HG03432 (cell line): Measurements from ENCODE around the gene TBL1Y.
"Not testable (repeated sequence)": the region's sequence is repeated elsewhere in the genome, so short reads cannot be mapped to it uniquely, and the experiment has no call there.

ENCODE experiments used
- ATAC-seq: cut with Tn5 transposase; IDR thresholded peaks from one replicate; pipeline ENCODE4 v1.9.1; 2021; ENCODE audit warnings: mild to moderate bottlenecking, moderate library complexity; ENCODE audit not compliant: unreplicated experiment

Gene TBL1Y

DNA sequence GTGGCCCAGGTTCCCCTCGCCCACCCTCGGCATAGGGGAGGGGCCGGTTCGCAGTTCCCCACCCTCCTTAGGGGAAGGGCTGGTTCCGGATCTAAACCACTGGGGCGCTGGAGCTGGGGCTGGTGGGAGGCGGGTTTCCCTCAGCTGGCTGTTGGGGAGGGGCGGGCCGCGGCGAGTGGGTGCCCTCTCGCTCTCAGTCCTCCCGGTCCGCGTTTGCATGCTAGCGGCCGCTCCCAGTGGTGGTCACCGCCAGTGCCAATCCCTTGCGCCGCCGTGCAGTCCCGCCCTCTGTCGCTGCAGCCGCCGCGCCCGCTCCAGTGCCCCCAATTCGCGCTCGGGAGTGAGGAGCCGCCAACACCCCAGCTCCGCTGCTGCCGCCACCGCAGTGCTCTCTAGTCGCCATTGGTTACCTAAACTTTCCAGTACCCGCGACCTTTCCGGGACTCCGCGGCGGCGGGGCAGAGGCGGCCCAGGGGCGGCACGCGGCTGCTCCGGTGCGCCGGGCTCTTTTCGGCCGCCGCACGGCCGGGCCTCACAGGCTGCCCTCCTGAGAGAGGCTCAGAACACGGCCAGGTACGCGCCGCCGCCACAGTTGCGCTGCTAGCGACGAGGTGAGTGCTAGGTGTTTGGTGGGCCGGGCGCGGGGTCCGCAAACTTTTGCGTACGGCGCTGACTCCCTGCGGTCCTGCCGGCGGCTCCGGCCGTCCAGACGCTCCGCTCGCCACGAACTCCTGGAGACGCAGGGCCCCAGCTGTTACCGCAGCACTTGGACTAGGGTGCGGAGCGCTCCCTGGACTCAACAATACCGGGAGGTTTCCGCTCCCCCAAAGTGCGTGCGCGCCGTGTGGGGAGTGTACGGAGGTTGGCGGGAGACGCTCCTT lies at the start of gene TBL1Y:
Gene TBL1Y (plus strand): TSS at position 326 of the 881 bp plus-strand sequence. CDS start 114,388 bp downstream, outside the sequence.
- no peak for ATAC-seq

DNA sequence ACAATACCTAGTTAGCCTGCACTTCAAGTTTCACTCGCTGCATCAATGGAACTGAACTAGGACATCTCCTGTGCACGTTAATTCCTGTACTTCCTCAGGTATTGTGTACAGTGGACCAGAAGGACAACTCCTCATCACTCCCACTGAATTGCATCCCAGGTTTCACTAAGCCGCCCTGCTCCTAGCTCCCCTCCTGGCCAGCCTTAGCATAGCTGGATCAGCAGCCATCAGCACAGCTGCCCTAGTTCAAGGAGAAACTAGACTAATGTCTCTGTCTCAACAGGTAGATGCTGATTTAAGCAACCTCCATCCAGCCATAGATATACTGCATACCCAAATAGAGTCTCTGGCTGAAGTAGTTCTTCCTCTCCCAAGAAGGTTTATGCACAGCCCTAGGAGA lies 16.0 kb upstream of the TBL1Y start:
- ATAC-seq, result no peak

- no peak for ATAC-seq
Observed at GRCh38 chrY:6895236-6895635, 15.3 kb upstream of the TBL1Y start.

GRCh38 chrY:6902116-6902515 lies 8.4 kb upstream of the TBL1Y start:
- ATAC-seq, result not testable (repeated sequence)

DNA sequence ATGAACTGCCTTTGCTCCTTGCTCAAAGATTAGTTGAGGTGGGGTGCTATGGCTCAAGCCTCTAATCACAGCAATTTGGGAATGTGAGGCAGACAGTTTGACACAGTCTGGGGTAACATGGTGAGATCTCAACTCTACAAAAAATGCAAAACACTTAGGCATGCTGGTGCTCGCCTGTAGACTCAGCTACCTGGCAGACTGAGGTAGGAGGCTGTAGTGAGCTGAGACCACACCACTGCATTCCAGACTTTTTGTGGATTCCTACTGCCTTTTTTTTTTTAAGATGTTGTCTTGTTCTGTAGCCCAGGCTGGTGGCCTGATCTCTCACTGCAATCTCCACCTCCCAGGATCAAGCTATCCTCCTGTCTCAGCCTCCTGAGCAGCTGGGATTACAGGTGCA lies 2.9 kb upstream of the TBL1Y start:
- no peak for ATAC-seq

- ATAC-seq, result not testable (repeated sequence)
Observed at GRCh38 chrY:6908021-6908420, 2.5 kb upstream of the TBL1Y start.

GRCh38 chrY:6909118-6909521 lies 1.4 kb upstream of the TBL1Y start:
- no peak for ATAC-seq

GRCh38 chrY:6909856-6910255 lies 641 bp upstream of the TBL1Y start:
- ATAC-seq, result no peak

GRCh38 chrY:6911253-6911881 lies 870 bp downstream of the TBL1Y start, which contains the start of gene AMELY:
Gene AMELY, minus strand, starts transcription at chrY:6911752. Its CDS starts 39,144 bp downstream, at chrY:6872608.
- ATAC-seq, result no peak

- no peak for ATAC-seq
Observed at GRCh38 chrY:6913362-6913761, 2.9 kb downstream of the TBL1Y start.

DNA sequence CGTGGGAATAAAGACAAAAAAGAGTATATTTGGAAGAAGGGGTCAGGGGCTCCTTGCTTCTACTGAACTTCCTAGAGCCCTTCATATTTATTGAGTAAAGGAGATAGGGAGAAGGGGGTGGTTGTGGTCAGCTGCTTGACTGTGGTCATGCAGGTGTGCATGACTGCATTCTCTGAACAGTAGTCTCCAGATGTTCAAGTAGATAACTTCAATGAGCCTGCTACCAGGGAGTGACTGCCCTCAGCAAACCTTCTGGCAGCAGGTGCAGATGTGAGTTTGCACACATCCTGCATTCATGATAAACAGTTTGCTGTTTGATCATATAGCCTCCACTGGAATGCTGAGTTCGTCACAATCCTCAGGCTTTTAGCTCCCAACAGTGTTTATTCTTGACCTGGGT lies 10.6 kb downstream of the TBL1Y start:
- ATAC-seq, result no peak

DNA sequence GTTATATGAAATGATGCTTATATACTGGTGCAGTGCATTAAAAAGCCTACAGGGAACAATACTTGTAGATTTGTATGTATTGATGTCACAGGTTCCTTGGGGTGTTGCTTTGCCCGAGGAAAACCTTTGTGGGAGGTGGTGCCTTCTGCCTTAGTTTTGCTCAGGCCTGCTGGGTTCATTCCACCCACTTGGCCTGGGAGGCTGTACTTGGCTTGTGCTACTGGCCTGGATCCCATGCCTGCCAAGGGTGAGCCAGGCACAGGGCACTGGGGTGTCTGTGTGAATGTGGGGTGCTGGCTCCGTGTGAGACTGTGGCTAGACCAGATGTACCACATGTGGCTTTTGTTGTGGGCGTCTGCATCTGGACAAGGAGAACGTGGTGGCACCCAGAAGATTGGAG lies 17.8 kb downstream of the TBL1Y start:
- no peak for ATAC-seq

GRCh38 chrY:6929237-6929636 lies 18.7 kb downstream of the TBL1Y start:
- no peak for ATAC-seq

DNA sequence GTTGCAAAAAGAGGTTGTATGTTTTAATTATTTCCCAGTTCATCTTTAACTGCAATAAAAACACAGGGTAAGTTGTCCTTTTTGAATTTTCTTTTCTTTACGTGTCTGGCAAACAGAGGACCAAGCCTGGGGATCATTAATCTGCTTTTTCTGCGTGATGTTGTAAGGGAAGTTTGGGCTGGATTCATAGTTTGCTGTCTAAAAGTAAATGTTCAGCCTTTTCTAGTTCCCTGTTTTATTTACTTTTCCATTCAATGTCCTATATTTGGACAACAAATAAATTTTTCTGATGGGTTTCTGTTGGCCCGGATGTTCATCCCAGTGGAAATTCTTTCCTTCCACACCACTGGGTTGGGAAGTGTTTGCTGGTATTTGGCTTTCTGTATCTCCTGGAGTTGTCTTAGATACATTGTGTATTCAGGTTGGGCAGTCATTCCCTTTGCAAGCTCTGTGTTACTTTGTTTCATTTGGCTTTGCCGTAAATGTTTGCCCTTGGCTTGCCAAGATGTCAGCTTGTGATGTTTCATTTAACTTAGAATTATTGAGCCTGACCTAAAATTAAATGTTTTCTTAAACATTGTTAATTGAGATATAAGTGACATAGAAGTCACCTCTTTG lies 21.4 kb downstream of the TBL1Y start:
- ATAC-seq, result no peak

DNA sequence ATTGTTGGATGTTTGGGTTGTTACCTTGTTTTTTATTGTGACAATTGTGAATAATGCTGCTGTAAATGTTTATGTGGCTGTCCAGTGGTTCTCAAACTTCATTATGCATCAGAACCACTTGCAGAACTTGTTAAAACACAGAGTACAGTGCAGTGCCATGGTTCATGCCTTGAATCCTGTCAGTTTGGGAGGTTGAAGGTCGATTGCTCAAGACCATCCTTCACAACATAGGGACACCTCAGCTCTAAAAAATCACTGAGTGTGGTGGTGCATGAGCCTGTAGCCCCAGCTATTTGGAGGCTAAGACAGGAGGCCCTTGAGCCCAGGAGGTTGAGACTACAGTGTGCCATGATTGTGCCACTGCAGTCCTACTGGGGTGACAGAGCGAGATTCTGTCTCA lies 25.0 kb downstream of the TBL1Y start:
- no peak for ATAC-seq

- ATAC-seq, result no peak
Observed at GRCh38 chrY:6947695-6948094, 37.2 kb downstream of the TBL1Y start.

DNA sequence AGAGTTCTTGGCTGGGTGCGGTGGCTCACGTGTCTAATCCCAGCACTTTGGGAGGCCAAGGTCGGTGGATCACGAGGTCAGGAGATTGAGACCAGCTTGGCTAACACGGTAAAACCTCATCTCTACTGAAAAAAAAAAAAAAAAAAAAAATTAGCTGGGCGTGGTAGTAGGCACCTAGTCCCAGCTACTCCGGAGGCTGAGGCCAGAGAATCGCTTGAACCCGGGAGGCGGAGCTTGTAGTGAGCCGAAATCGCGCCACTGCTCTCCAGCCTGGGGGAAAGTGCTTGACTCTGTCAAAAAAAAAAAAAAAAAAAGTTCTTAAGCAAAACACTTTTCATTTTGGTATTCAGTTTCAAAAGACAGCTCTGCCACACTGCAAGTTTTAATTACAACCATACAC lies 37.9 kb downstream of the TBL1Y start:
- no peak for ATAC-seq

- no peak for ATAC-seq
Observed at GRCh38 chrY:6949947-6950346, 39.5 kb downstream of the TBL1Y start.

GRCh38 chrY:6964732-6965131 lies 54.2 kb downstream of the TBL1Y start:
- ATAC-seq, result no peak

DNA sequence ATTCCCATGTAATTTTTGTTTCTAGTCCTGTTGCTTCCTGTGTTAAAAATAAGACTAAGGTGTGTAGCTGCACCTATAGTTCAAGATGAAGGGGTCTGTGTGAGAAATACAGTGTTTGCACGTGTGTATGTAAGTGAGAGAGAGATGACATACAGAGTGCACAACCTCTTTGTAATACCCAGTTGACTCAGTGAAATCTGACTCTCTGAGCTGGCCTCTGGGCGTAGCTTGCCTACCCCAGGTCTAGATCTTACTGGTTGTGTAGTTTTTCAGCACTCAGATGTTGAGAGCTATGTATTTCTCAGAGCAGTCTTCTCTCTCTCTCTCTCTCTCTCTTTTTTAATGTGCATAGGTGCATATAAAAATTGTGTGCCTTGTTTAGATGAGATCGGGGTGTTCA lies 56.0 kb downstream of the TBL1Y start:
- no peak for ATAC-seq

DNA sequence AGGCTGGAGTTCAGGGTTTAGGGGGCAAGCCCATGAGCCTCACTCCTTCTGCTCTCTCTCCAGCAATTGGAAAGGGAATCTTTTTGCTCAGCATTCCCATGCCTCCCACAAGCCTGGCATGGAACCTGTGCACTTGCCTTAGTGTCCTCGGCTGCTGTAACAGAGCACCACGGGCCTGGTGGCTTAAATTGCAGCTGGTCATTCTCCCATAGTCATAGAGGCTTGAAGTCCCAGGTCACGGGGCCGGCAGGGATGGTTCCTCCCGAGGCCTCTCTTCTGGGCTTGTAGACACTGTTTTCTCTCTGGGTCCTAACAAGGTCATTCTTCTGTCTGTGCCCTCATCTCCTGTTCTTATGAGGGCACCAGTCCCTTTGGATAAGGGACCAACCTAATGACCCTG lies 57.2 kb downstream of the TBL1Y start:
- no peak for ATAC-seq

- no peak for ATAC-seq
Observed at GRCh38 chrY:6968191-6968590, 57.7 kb downstream of the TBL1Y start.
